Measurements from ENCODE around the gene CDH4. TPM values are rescaled to one million over a fixed set of nuclear protein-coding genes. Genes with fewer than 3 reads are reported as not detected.

CDH4 gene
- total RNA-seq, 1 donor from 2014 or later, result 8.3 TPM

DNA sequence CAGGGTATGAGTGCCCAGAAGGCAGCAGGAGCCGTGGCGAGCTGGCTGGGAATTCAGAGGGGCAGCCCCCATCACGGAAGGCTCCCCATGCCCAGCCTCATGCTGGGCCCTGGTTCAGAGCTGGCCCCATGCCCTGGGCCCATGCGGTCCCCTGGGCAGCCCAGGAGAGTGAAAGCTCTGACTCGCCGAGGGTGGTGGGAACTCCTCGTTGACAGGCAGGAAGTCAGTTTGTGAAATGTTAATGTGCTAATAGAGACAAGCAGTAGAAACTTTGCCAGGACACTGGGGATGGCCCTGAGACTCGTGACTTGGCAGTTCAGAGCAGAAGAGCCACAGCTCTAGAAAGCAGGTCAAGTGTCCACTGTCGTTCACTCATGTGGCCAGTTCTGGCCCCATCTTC is 460.6 kb downstream of the CDH4 start:
- H3K27ac Mint-ChIP-seq, result no peak overlapping the region
- DNase-seq (ENCODE audit: extremely low spot score, unreplicated experiment), result no peak
- H3K4me3 Mint-ChIP-seq, result no peak overlapping the region
- no peaks in the 10 kb centered on the region for H3K4me1 Mint-ChIP-seq (ENCODE audit: unreplicated experiment)
- H3K27me3 Mint-ChIP-seq, result peaks cover 20% of the 10 kb centered on the region
- no peak for TF ChIP-seq CTCF (conservative IDR thresholded peaks at IDR 0.05)
- H3K36me3 Mint-ChIP-seq, result no peaks in the 10 kb centered on the region
- no peaks in the 10 kb centered on the region for H3K9me3 Mint-ChIP-seq

DNA sequence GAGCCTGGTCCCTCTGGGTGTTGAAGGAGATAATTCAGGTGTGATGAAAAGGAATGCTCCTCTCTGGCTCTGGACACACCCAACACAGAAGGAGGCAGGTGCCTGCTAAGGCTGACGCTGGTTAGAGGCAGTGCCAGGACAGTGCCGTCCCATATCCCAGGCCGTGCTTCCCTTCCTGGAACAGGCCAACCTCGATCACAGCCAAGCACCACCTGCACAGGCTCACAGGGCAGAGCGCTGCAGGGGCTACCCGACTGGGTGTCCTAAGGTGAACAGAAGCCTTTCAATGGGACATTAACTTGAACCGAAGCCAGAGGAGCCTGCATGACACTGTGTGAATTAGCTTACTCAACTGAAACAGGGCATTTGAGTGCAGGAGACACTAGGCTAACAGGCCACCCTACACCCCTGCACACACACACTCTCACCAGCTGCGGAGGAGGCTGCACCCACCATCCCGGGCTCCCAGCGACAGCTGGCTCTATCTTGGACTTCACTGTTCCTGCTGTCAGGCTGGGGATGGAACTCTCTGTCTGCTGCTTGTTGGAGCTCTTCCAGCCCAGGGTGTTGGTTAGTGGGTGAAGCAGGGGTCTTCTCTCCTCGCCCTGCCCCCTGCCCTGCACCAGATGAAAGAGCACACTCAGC is 466.4 kb downstream of the CDH4 start:
- Mint-ChIP-seq H3K4me1 (ENCODE audit: unreplicated experiment) (peaks cover 6% of the 10 kb centered on the region), H3K27ac (no peak overlapping the region), H3K36me3 (no peaks in the 10 kb centered on the region), H3K9me3 (no peaks in the 10 kb centered on the region), H3K27me3 (peaks cover 20% of the 10 kb centered on the region), H3K4me3 (no peak overlapping the region)
- DNase-seq (ENCODE audit: extremely low spot score, unreplicated experiment), result no peak
- TF ChIP-seq CTCF (conservative IDR thresholded peaks at IDR 0.05), result no peak

DNA sequence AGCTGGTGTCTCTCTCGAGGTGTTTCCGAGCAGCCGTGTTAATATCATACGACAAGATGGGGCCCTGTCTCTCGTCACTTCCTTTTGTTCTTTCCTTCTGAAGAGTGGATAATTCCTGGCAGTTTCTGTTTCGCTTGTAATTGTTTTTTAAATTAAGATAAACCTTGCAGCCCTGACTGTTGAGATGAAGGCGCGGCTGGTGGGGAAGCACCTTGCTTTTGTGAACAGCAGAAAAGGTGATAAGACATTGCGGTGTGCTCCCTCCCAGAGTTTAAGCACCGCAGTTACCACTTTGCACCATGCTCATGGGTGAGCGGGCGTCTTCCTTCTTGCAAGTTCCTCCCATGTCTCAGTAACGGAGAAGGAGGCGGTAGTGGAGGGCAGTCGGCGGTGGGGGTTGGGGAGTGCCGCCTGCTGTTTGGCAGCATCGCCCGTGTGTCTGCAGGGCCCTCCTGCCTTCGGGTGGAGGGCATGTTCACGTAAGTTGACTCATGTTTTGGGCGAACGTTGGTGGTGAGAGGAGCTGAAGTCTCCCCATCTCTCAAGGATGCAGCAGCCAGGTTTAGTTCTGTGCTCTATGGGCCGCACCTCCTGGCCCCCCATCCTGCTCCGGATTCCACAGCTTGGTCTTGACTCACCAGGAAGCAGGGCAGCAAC is 467.8 kb downstream of the CDH4 start:
- no peaks in the 10 kb centered on the region for H3K9me3 Mint-ChIP-seq
- no peak for TF ChIP-seq CTCF (conservative IDR thresholded peaks at IDR 0.05)
- peaks cover 17% of the 10 kb centered on the region for H3K27me3 Mint-ChIP-seq
- peaks cover 6% of the 10 kb centered on the region for H3K4me1 Mint-ChIP-seq (ENCODE audit: unreplicated experiment)
- H3K4me3 Mint-ChIP-seq, result no peak overlapping the region
- DNase-seq (ENCODE audit: extremely low spot score, unreplicated experiment), result no peak
- no peaks in the 10 kb centered on the region for H3K36me3 Mint-ChIP-seq
- no peak overlapping the region for H3K27ac Mint-ChIP-seq

GRCh38 chr20:61720348-61720696 is 468.3 kb downstream of the CDH4 start:
- Mint-ChIP-seq H3K36me3 (no peaks in the 10 kb centered on the region), H3K27me3 (peaks cover 17% of the 10 kb centered on the region), H3K9me3 (no peaks in the 10 kb centered on the region), H3K27ac (no peak overlapping the region), H3K4me3 (no peak overlapping the region), H3K4me1 (ENCODE audit: unreplicated experiment) (peaks cover 6% of the 10 kb centered on the region)
- no peak for DNase-seq (ENCODE audit: extremely low spot score, unreplicated experiment)
- no peak for TF ChIP-seq CTCF (conservative IDR thresholded peaks at IDR 0.05)

- peak overlapping the region; percentile 9 for H3K27ac Mint-ChIP-seq
- peaks cover 17% of the 10 kb centered on the region for H3K27me3 Mint-ChIP-seq
- DNase-seq (ENCODE audit: extremely low spot score, unreplicated experiment), result no peak
- H3K4me1 Mint-ChIP-seq (ENCODE audit: unreplicated experiment), result peaks cover 6% of the 10 kb centered on the region
- no peaks in the 10 kb centered on the region for H3K9me3 Mint-ChIP-seq
- H3K36me3 Mint-ChIP-seq, result no peaks in the 10 kb centered on the region
- H3K4me3 Mint-ChIP-seq, result no peak overlapping the region
- no peak for TF ChIP-seq CTCF (conservative IDR thresholded peaks at IDR 0.05)
Observed at GRCh38 chr20:61722146-61722678, 470.2 kb downstream of the CDH4 start.
